ENCODE results near the gene EML4.

GRCh38 chr2:42367835-42368234, 198.7 kb downstream of the EML4 start:
- no peak for TF ChIP-seq CTCF (IDR thresholded peaks at IDR 0.05)
- TF ChIP-seq POLR2A (IDR thresholded peaks at IDR 0.05; ENCODE audit: low read depth): no peak
- TF ChIP-seq EP300 (IDR thresholded peaks at IDR 0.05): no peak
